ENCODE measurements around the gene GOLGA8A.

Gene GOLGA8A

GRCh38 chr15:34461730-34462129 lies 24.1 kb upstream of the GOLGA8A start:
- DNase-seq: no peak
- no peaks in the 10 kb centered on the region for H3K36me3 ChIP-seq (replicated peaks; ENCODE audit: insufficient read depth, low read length)
- H3K9me3 ChIP-seq (replicated peaks; ENCODE audit: insufficient read depth, low read length): no peaks in the 10 kb centered on the region
- H3K9me2 ChIP-seq (replicated peaks; ENCODE audit: insufficient read depth, low read length): no peaks in the 10 kb centered on the region
- no peak overlapping the region for H3K9ac ChIP-seq (ENCODE audit: low read length)
- H3K27ac ChIP-seq (ENCODE audit: low read length): no peak overlapping the region
- no peaks in the 10 kb centered on the region for H3K4me1 ChIP-seq (ENCODE audit: low read length)
- no peaks in the 10 kb centered on the region for H3K79me2 ChIP-seq (ENCODE audit: low read length)
- TF ChIP-seq, protein P1, sequence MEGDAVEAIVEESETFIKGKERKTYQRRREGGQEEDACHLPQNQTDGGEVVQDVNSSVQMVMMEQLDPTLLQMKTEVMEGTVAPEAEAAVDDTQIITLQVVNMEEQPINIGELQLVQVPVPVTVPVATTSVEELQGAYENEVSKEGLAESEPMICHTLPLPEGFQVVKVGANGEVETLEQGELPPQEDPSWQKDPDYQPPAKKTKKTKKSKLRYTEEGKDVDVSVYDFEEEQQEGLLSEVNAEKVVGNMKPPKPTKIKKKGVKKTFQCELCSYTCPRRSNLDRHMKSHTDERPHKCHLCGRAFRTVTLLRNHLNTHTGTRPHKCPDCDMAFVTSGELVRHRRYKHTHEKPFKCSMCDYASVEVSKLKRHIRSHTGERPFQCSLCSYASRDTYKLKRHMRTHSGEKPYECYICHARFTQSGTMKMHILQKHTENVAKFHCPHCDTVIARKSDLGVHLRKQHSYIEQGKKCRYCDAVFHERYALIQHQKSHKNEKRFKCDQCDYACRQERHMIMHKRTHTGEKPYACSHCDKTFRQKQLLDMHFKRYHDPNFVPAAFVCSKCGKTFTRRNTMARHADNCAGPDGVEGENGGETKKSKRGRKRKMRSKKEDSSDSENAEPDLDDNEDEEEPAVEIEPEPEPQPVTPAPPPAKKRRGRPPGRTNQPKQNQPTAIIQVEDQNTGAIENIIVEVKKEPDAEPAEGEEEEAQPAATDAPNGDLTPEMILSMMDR (IDR thresholded peaks at IDR 0.05; ENCODE audit: low read length): no peak
- TF ChIP-seq EZH2 (optimal IDR thresholded peaks at IDR 0.05; ENCODE audit: low read depth, low read length) (no peak), EZH2phosphoT487 (IDR thresholded peaks at IDR 0.05; ENCODE audit: low read length) (no peak)
- H2AFZ ChIP-seq (ENCODE audit: low read length): no peak overlapping the region
- no peaks in the 10 kb centered on the region for H4K20me1 ChIP-seq (ENCODE audit: insufficient read depth, low read length)
- no peaks in the 10 kb centered on the region for H3F3A ChIP-seq (ENCODE audit: insufficient read depth, low read length)
- no peaks in the 10 kb centered on the region for H3K27me3 ChIP-seq (replicated peaks; ENCODE audit: insufficient read depth, low read length)
- no peak overlapping the region for H3K4me3 ChIP-seq (ENCODE audit: low read length)
- no peak overlapping the region for H3K4me2 ChIP-seq (ENCODE audit: low read depth, low read length)

DNA sequence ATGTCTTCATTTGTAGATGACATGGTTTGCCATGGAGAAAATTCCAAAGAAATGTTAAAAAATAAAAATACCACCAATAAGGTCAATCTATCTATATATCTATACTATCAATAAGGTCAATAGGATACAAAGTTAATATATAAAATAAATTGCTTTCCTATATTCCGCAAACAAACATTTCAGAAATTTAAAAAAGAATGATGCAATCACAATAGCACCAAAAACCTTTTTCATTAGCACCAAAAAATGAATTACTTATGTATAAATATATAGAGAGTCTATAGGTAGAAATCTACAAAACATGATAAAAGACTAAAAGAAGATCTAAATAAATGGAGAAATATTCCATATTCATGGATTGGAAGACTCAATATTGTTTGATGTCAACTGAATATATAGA lies 22.8 kb upstream of the GOLGA8A start:
- no peak for DNase-seq
- Histone ChIP-seq H3K36me3 (replicated peaks; ENCODE audit: insufficient read depth, low read length) (no peaks in the 10 kb centered on the region), H3K27ac (ENCODE audit: low read length) (no peak overlapping the region), H3K4me2 (ENCODE audit: low read depth, low read length) (no peak overlapping the region), H3K4me1 (ENCODE audit: low read length) (no peaks in the 10 kb centered on the region), H3F3A (ENCODE audit: insufficient read depth, low read length) (no peaks in the 10 kb centered on the region), H3K79me2 (ENCODE audit: low read length) (no peaks in the 10 kb centered on the region), H3K9me2 (replicated peaks; ENCODE audit: insufficient read depth, low read length) (no peaks in the 10 kb centered on the region), H3K9ac (ENCODE audit: low read length) (no peak overlapping the region), H3K9me3 (replicated peaks; ENCODE audit: insufficient read depth, low read length) (no peaks in the 10 kb centered on the region), H2AFZ (ENCODE audit: low read length) (no peak overlapping the region), H3K27me3 (replicated peaks; ENCODE audit: insufficient read depth, low read length) (no peaks in the 10 kb centered on the region), H3K4me3 (ENCODE audit: low read length) (no peak overlapping the region), H4K20me1 (ENCODE audit: insufficient read depth, low read length) (no peaks in the 10 kb centered on the region)
- TF ChIP-seq EZH2 (optimal IDR thresholded peaks at IDR 0.05; ENCODE audit: low read depth, low read length): no peak
- no peak for TF ChIP-seq EZH2phosphoT487 (IDR thresholded peaks at IDR 0.05; ENCODE audit: low read length)
- TF ChIP-seq, protein P1 (IDR thresholded peaks at IDR 0.05; ENCODE audit: low read length): no peak

DNA sequence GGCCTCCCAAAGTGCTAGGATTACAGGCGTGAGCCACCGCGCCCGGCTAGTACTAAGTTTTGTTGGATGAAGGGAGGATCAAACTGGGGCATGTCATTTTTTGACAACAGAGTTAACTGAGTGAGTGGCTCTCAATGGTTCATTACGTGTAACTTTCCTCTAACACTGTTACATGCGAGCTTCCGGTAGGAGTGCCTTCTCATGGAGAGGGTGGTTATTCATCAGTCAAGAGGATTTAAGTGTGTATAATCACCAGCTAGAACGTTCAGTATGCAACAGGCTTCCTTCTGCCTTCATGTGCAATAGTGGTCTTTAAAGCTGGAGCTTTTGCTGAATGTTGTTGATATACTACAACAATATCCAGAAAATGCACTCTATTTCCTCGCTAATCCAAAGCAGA lies 19.1 kb upstream of the GOLGA8A start:
- H3K36me3 ChIP-seq (replicated peaks; ENCODE audit: insufficient read depth, low read length): no peaks in the 10 kb centered on the region
- no peaks in the 10 kb centered on the region for H4K20me1 ChIP-seq (ENCODE audit: insufficient read depth, low read length)
- no peaks in the 10 kb centered on the region for H3F3A ChIP-seq (ENCODE audit: insufficient read depth, low read length)
- H3K27me3 ChIP-seq (replicated peaks; ENCODE audit: insufficient read depth, low read length): no peaks in the 10 kb centered on the region
- H3K9me3 ChIP-seq (replicated peaks; ENCODE audit: insufficient read depth, low read length): no peaks in the 10 kb centered on the region
- H3K79me2 ChIP-seq (ENCODE audit: low read length): no peaks in the 10 kb centered on the region
- no peaks in the 10 kb centered on the region for H3K4me1 ChIP-seq (ENCODE audit: low read length)
- H3K9ac ChIP-seq (ENCODE audit: low read length): no peak overlapping the region
- no peak for DNase-seq
- H3K4me3 ChIP-seq (ENCODE audit: low read length): no peak overlapping the region
- no peak overlapping the region for H3K4me2 ChIP-seq (ENCODE audit: low read depth, low read length)
- no peak overlapping the region for H2AFZ ChIP-seq (ENCODE audit: low read length)
- H3K27ac ChIP-seq (ENCODE audit: low read length): no peak overlapping the region
- no peaks in the 10 kb centered on the region for H3K9me2 ChIP-seq (replicated peaks; ENCODE audit: insufficient read depth, low read length)
- no peak for TF ChIP-seq EZH2 (optimal IDR thresholded peaks at IDR 0.05; ENCODE audit: low read depth, low read length)
- TF ChIP-seq, protein P1 (IDR thresholded peaks at IDR 0.05; ENCODE audit: low read length): no peak
- no peak for TF ChIP-seq EZH2phosphoT487 (IDR thresholded peaks at IDR 0.05; ENCODE audit: low read length)
